GM19455 (cell line): ENCODE measurements around the gene CAPN3.
"Not testable (repeated sequence)": the region's sequence is repeated elsewhere in the genome, so short reads cannot be mapped to it uniquely, and the experiment has no call there.

ENCODE experiments used
- ATAC-seq: cut with Tn5 transposase; IDR thresholded peaks from one replicate; pipeline ENCODE4 v1.9.1; 2021; ENCODE audit not compliant: unreplicated experiment

CAPN3 gene

GRCh38 chr15:42359249-42359648, at the start of gene CAPN3:
Gene CAPN3 (plus strand): TSS chr15:42359501. CDS start chr15:42359806, 305 bp downstream.
- no peak for ATAC-seq

- ATAC-seq, result no peak
Measured at GRCh38 chr15:42313463-42313862, 45.8 kb upstream of the CAPN3 start.

- ATAC-seq, result no peak
Measured at GRCh38 chr15:42314818-42315217, 44.5 kb upstream of the CAPN3 start.

- ATAC-seq, result no peak
Measured at GRCh38 chr15:42315521-42315920, 43.8 kb upstream of the CAPN3 start.

GRCh38 chr15:42316282-42316805, 43.0 kb upstream of the CAPN3 start:
- ATAC-seq, result not testable (repeated sequence)

DNA sequence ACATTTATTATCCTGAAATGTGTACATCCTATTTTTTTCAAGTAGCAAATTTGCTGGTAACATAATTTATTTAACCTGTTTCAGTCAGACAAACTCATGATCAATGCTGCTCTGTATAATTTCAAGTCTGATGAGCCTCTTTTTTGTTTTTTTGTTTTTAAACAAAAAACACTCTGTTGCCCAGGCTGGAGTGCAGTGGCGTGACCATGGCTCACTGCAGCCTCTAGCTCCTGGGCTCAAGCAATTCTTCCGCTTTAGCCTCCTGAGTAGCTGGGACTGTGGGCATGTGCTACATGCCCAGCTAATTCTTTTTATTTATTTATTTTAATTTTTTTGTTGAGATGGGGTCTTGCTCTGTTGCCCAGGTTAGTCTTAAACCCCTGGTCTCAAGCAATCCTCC, 40.1 kb upstream of the CAPN3 start:
- ATAC-seq, result no peak

DNA sequence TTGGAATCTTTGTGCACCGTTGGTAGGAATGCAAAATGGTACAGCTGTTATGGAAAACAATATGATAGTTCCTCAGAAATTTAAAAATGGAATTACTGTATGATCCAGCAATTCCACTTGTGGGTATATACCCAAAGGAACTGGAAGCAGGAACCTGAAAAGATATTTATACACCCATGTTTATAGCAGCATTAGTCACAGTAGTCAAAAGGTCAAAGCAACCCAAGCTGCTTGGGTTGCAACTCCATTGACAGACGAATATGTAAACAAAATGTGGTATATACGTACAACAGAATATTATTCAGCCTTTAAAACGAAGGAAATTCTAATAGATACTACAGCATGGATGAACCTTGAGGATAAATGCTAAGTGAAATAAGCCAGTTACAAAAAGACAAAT, 35.0 kb upstream of the CAPN3 start:
- ATAC-seq, result no peak

- no peak for ATAC-seq
Measured at GRCh38 chr15:42329161-42329560, 30.1 kb upstream of the CAPN3 start.

GRCh38 chr15:42329992-42330391, 29.3 kb upstream of the CAPN3 start:
- ATAC-seq, result no peak

DNA sequence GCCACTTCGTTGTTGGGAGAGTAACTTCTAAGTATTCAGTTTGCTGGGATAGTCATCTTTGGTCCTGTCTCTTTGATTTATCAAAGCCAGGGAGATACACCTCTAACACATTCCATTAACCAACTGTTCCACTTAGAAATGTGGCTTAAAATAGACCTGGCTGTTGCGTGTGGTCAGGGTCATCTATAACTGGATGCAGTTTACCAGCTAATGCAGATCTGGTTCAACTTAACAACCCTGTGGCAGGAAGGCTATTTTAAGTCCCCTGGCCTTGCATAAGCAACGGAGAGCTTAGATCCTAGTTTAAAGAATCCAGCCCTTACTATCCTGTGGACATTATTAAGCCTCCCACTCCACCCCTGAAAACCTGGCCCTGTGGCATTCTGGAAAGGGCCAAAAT, 28.1 kb upstream of the CAPN3 start:
- ATAC-seq, result no peak

DNA sequence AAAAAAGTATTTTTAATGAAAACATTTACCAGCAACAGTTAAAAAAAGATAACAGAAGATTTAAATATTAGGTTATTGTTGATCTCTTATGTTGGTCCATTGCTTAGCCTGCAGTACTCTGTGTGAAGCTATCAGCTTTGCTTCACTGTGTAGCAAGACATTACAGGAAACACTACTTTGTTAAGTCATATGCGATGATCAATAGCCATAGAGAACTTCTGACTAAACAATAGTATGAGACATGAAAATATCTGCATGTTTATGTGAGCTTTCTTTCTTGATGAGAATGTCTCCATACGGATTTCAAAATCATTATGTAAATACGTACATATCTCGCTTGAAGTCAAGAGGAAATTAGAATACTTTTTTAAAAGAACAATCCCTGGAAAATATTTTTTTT, 27.0 kb upstream of the CAPN3 start:
- ATAC-seq, result no peak

DNA sequence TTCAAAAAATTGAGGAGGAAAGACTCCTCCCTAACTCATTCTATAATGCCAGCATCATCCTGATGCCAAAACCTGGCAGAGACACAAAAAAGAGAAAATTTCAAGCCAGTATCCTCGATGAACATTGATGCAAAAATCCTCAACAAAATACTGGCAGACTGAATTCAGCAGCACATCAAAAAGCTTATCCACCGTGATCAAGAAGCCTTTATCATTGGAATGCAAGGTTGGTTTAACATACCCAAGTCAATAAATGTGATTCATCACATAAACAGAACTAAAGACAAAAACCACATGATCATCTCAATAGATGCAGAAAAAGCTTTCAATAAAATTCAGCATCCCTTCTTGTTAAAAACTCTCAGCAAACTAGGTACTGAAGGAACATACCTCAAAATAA, 24.2 kb upstream of the CAPN3 start:
- no peak for ATAC-seq

DNA sequence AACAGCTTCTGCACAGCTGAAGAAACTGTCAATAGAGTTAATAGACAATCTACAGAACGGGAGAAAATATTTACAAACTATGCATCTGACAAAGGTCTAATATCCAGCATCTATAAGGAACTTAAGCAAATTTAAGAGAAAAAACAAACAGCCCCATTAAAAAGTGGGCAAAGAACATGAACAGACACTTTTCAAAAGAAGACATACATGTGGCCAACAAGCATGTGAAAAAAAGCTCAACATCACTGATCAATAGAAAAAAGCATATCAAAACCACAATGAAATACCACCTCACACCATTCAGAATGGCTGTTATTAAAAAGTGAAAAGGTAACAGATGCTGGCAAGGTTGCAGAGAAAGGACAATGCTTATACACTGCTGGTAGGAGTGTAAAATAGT, 22.7 kb upstream of the CAPN3 start:
- not testable (repeated sequence) for ATAC-seq

GRCh38 chr15:42337104-42337503, 22.2 kb upstream of the CAPN3 start:
- not testable (repeated sequence) for ATAC-seq

GRCh38 chr15:42338500-42338899, 20.8 kb upstream of the CAPN3 start:
- ATAC-seq, result no peak

- no peak for ATAC-seq
Measured at GRCh38 chr15:42343596-42344232, 15.6 kb upstream of the CAPN3 start.

GRCh38 chr15:42344763-42345162, 14.5 kb upstream of the CAPN3 start:
- ATAC-seq, result no peak

- no peak for ATAC-seq
Measured at GRCh38 chr15:42345504-42345903, 13.8 kb upstream of the CAPN3 start.

GRCh38 chr15:42348083-42348482, 11.2 kb upstream of the CAPN3 start:
- ATAC-seq, result no peak

- ATAC-seq, result no peak
Measured at GRCh38 chr15:42349186-42349585, 10.1 kb upstream of the CAPN3 start.

DNA sequence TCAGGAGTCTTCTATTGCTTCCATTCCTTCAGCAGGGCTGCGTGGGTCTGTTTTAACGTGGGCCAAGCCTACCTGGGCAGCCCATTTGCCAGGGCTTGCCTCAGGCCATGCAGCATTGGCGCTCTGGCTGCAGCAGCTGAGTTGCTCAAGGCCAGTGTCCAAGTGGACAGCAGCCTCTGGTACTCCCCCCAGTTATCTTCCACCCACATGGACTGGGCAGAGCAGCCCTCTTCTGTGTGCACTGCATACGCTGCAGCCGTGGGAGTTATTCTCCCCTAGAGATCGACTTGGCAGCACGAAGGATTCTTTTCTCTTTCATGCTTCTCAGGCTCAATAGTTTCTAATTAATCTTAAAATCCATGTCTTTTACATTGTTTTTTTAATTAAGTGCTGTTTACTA, 6.9 kb upstream of the CAPN3 start:
- ATAC-seq, result no peak

- no peak for ATAC-seq
Measured at GRCh38 chr15:42353061-42353460, 6.2 kb upstream of the CAPN3 start.

GRCh38 chr15:42354824-42355223, 4.5 kb upstream of the CAPN3 start:
- no peak for ATAC-seq
